Smooth muscle cell (in vitro differentiated cells): ENCODE measurements around the gene UQCRH. TPM values are rescaled to one million over a fixed set of nuclear protein-coding genes. Genes with fewer than 3 reads are reported as not detected.

Source experiments
- DNase-seq: peaks from one replicate; lab custom pipeline; 2025; ENCODE audit not compliant: unreplicated experiment; lab: John Stamatoyannopoulos, UW
- H2AFZ ChIP-seq: fragments of 200-600 bp; sonication (generic); 2 replicates; pipeline ENCODE4 v1.6.0; 2016; ENCODE audit warnings: antibody characterized with exemption, low read depth, mild to moderate bottlenecking
- H3F3A ChIP-seq: fragments of 200-600 bp; sonication (generic); 2 replicates; pipeline ENCODE4 v1.6.0; 2017; ENCODE audit warnings: antibody characterized with exemption, low read depth
- H3K27ac ChIP-seq: fragments of 200-600 bp; sonication (generic); 2 replicates; pipeline ENCODE4 v1.5.1; 2016; ENCODE audit warnings: low read depth, mild to moderate bottlenecking
- H3K27me3 ChIP-seq: fragments of 200-600 bp; sonication (generic); 2 replicates; pipeline ENCODE4 v1.6.1; 2016; ENCODE audit warnings: low read depth, mild to moderate bottlenecking
- H3K36me3 ChIP-seq: fragments of 200-600 bp; sonication (generic); 2 replicates; pipeline ENCODE4 v1.5.1; 2016; ENCODE audit warnings: low read depth
- H3K4me1 ChIP-seq: fragments of 200-600 bp; sonication (generic); 2 replicates; pipeline ENCODE4 v1.5.1; 2016; ENCODE audit warnings: low read depth
- H3K4me2 ChIP-seq: fragments of 200-600 bp; sonication (generic); 2 replicates; pipeline ENCODE4 v1.6.0; 2016; ENCODE audit warnings: mild to moderate bottlenecking
- H3K4me3 ChIP-seq: fragments of 200-600 bp; sonication (generic); 2 replicates; pipeline ENCODE4 v1.5.1; 2016; ENCODE audit warnings: mild to moderate bottlenecking
- H3K79me2 ChIP-seq: fragments of 200-600 bp; sonication (generic); 2 replicates; pipeline ENCODE4 v1.6.0; 2016; ENCODE audit warnings: low read depth, mild to moderate bottlenecking
- H3K9ac ChIP-seq: fragments of 200-600 bp; sonication (generic); 2 replicates; pipeline ENCODE4 v1.6.0; 2016; ENCODE audit warnings: low read depth
- H3K9me3 ChIP-seq: fragments of 200-600 bp; sonication (generic); replicated peaks from 2 replicates; pipeline ENCODE4 v1.5.1; 2016; ENCODE audit warnings: low read depth
- H4K20me1 ChIP-seq: fragments of 200-600 bp; sonication (generic); 2 replicates; pipeline ENCODE4 v1.6.0; 2016; ENCODE audit warnings: low read depth
- WGBS: methylation state at CpG from one replicate; pipeline ENCODE4 v1.1.7; 2016; ENCODE audit warnings: low lambda C conversion rate; 5-methylcytosine and 5-hydroxymethylcytosine counted together
- polyA plus RNA-seq: library from polyadenylated mRNA; unstranded; fragments of >200 nt; fragmentation: Nextera tagmentation; extraction: Ambion mirVana; gene quantifications from 2 replicates; pipeline ENCODE4 v1.2.1, GENCODE V29; 2016
- total RNA-seq: library from RNA; depleted of rRNA; stranded (reverse); fragments of >200 nt; gene quantifications from 2 replicates; pipeline ENCODE4 v1.2.3, GENCODE V29; 2014
- TF ChIP-seq, protein P1 (sequence below): fragments of 200-600 bp; sonication (generic); IDR thresholded peaks from 2 replicates; pipeline ENCODE4 v1.5.1; 2017; ENCODE audit warnings: borderline replicate concordance, mild to moderate bottlenecking, antibody characterized with exemption; ENCODE audit not compliant: insufficient read depth, poor library complexity, severe bottlenecking

The UQCRH gene
- total and polyA plus RNA-seq, 2 experiments from 2014 or later: 284 to 652 TPM

DNA sequence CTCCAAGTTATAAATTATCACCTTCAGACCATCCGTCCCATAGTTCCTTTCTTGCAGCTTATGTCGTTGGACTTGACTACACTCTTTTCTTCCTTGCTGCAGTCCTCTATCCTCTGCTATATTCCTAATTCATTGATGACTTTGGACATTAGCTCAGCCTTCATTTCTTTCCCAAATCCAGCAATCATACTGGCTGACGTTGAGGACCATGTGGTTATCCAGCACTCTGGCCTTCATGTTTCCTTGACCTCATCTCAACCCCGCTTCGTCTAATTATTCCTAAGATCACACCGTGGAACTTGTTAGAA is 28.5 kb upstream of the UQCRH start:
- H3K27me3 ChIP-seq: no peaks in the 10 kb centered on the region
- over 99% methylated on average over 6 of the region's 6 CpGs for WGBS
- no peaks in the 10 kb centered on the region for H3K79me2 ChIP-seq
- H2AFZ ChIP-seq: no peak overlapping the region
- H4K20me1 ChIP-seq: no peaks in the 10 kb centered on the region
- TF ChIP-seq, protein P1, sequence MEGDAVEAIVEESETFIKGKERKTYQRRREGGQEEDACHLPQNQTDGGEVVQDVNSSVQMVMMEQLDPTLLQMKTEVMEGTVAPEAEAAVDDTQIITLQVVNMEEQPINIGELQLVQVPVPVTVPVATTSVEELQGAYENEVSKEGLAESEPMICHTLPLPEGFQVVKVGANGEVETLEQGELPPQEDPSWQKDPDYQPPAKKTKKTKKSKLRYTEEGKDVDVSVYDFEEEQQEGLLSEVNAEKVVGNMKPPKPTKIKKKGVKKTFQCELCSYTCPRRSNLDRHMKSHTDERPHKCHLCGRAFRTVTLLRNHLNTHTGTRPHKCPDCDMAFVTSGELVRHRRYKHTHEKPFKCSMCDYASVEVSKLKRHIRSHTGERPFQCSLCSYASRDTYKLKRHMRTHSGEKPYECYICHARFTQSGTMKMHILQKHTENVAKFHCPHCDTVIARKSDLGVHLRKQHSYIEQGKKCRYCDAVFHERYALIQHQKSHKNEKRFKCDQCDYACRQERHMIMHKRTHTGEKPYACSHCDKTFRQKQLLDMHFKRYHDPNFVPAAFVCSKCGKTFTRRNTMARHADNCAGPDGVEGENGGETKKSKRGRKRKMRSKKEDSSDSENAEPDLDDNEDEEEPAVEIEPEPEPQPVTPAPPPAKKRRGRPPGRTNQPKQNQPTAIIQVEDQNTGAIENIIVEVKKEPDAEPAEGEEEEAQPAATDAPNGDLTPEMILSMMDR: no peak
- no peak overlapping the region for H3K27ac ChIP-seq
- H3K4me2 ChIP-seq: no peak overlapping the region
- no peaks in the 10 kb centered on the region for H3K9me3 ChIP-seq
- peaks cover 34% of the 10 kb centered on the region for H3F3A ChIP-seq
- H3K9ac ChIP-seq: no peak overlapping the region
- no peak overlapping the region for H3K4me3 ChIP-seq
- no peaks in the 10 kb centered on the region for H3K36me3 ChIP-seq
- H3K4me1 ChIP-seq: no peaks in the 10 kb centered on the region
- no peak for DNase-seq

DNA sequence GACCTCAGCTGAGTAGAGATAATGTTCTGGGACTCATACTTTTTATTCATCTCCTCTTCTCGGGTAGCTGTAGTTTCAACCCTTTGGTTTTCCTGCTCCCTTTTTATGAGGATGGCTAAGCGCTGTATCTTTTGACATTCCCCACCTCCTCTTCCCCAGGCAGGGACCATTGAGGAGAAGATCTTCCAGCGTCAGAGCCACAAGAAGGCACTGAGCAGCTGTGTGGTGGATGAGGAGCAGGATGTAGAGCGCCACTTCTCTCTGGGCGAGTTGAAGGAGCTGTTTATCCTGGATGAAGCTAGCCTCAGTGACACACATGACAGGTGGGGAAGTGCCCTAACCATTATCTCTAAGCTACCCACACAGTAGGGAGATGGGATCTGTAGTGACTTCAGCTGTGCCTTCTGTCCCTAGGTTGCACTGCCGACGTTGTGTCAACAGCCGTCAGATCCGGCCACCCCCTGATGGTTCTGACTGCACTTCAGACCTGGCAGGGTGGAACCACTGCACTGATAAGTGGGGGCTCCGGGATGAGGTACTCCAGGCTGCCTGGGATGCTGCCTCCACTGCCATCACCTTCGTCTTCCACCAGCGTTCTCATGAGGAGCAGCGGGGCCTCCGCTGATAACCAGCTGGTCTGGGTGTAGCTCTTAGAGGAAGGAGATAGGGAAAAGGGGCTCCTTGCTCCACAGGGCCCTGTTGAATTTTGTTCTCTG is 25.7 kb upstream of the UQCRH start:
- H3K27me3 ChIP-seq: no peaks in the 10 kb centered on the region
- no peak overlapping the region for H3K4me3 ChIP-seq
- DNase-seq: no peak
- H3K36me3 ChIP-seq: peaks cover 3% of the 10 kb centered on the region
- peaks cover 12% of the 10 kb centered on the region for H4K20me1 ChIP-seq
- H3K4me2 ChIP-seq: no peak overlapping the region
- no peaks in the 10 kb centered on the region for H3K79me2 ChIP-seq
- WGBS: 97% methylated on average over 14 of the region's 14 CpGs
- H3F3A ChIP-seq: peaks cover 38% of the 10 kb centered on the region
- H3K4me1 ChIP-seq: no peaks in the 10 kb centered on the region
- TF ChIP-seq, protein P1: no peak
- H2AFZ ChIP-seq: no peak overlapping the region
- no peak overlapping the region for H3K27ac ChIP-seq
- H3K9me3 ChIP-seq: no peaks in the 10 kb centered on the region
- H3K9ac ChIP-seq: no peak overlapping the region

DNA sequence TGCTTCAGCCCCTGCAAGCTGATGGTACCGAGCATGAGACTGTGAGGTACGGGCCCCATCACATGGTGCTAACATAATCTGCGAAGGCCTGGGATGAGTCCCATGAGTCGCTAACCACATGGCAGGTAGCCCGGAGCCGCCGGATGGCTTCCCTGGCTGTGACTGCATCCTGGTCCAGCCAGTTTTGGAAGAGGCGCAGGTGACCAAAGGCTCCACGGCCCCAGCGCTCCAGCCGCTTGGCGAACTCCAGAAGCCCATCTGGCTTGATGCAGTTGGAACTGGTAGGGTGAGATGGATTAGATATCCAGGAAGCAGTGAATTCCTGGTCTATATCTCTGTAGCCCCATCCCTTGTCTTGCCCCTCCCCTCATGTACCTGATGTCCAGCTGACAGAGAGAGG is 24.7 kb upstream of the UQCRH start:
- TF ChIP-seq, protein P1: no peak
- Histone ChIP-seq H3K27ac (no peak overlapping the region), H3K9ac (no peak overlapping the region), H3K4me1 (no peaks in the 10 kb centered on the region), H3K27me3 (no peaks in the 10 kb centered on the region), H3K9me3 (no peaks in the 10 kb centered on the region), H3K4me3 (no peak overlapping the region), H3K79me2 (no peaks in the 10 kb centered on the region), H3K36me3 (peaks cover 4% of the 10 kb centered on the region), H2AFZ (no peak overlapping the region), H3K4me2 (no peak overlapping the region), H4K20me1 (peaks cover 21% of the 10 kb centered on the region), H3F3A (peaks cover 38% of the 10 kb centered on the region)
- no peak for DNase-seq
- 90% methylated on average over 12 of the region's 12 CpGs for WGBS

DNA sequence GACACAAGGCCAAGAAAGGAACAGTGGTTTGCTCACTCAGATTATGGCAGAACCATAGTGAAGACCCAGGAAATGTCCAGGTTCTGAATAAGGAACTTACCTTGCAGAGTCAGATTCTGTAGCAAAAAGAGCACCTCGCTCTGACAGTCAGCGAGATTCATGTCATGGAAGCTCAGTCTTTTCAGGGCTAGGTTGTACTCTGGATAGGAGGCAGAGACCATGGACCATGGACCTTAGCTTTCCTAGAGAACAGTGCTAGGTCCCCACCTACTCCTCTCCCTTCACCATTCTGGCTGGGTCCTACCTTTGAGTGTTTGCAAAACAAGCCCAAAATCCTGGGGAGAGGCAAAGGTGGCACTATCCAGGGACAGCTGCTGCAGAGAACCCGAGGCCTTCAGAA is 23.4 kb upstream of the UQCRH start:
- Histone ChIP-seq H2AFZ (no peak overlapping the region), H3K4me3 (no peak overlapping the region), H3K9me3 (no peaks in the 10 kb centered on the region), H3F3A (peaks cover 38% of the 10 kb centered on the region), H3K79me2 (no peaks in the 10 kb centered on the region), H3K27ac (no peak overlapping the region), H3K4me1 (no peaks in the 10 kb centered on the region), H3K36me3 (peaks cover 7% of the 10 kb centered on the region), H4K20me1 (peaks cover 32% of the 10 kb centered on the region), H3K4me2 (no peak overlapping the region), H3K27me3 (no peaks in the 10 kb centered on the region), H3K9ac (no peak overlapping the region)
- DNase-seq: no peak
- WGBS: 99% methylated on average over 3 of the region's 3 CpGs
- TF ChIP-seq, protein P1: no peak
